HUDEP-2 (cell line): ENCODE measurements around the gene BPIFB6.

Experiments used
- DNase-seq, 76 experiments: peaks; one replicate each; lab custom pipeline; 2025; ENCODE audit not compliant: unreplicated experiment in 76 of 76; lab: John Stamatoyannopoulos, UW

The BPIFB6 gene

GRCh38 chr20:33031531-33031930, at the start of gene BPIFB6:
Gene BPIFB6, plus strand, starts transcription at chr20:33031648. Its CDS starts 0 bp downstream, at chr20:33031648.
- DNase-seq, result no peak

- DNase-seq, result no peak
These were observed 48.6 kb upstream of the BPIFB6 start for GRCh38 chr20:32982617-32983458.

GRCh38 chr20:32983459-32984112, 47.9 kb upstream of the BPIFB6 start:
- no peak for DNase-seq

- DNase-seq, result no peak
These were observed 47.3 kb upstream of the BPIFB6 start for GRCh38 chr20:32984196-32984595.

GRCh38 chr20:32984631-32985354, 46.7 kb upstream of the BPIFB6 start:
- no peak for DNase-seq

- no peak for DNase-seq
These were observed 45.9 kb upstream of the BPIFB6 start for GRCh38 chr20:32985596-32985995.

GRCh38 chr20:32986331-32986966, 45.0 kb upstream of the BPIFB6 start:
- no peak for DNase-seq

- no peak for DNase-seq
These were observed 44.2 kb upstream of the BPIFB6 start for GRCh38 chr20:32987044-32987825.

GRCh38 chr20:32988008-32988407, 43.4 kb upstream of the BPIFB6 start:
- DNase-seq, result no peak

GRCh38 chr20:32989507-32990283, 41.8 kb upstream of the BPIFB6 start:
- DNase-seq, result no peak

GRCh38 chr20:32990426-32990825, 41.0 kb upstream of the BPIFB6 start:
- DNase-seq, result no peak

GRCh38 chr20:32991383-32991782, 40.1 kb upstream of the BPIFB6 start:
- no peak for DNase-seq

- no peak for DNase-seq
These were observed 39.4 kb upstream of the BPIFB6 start for GRCh38 chr20:32991792-32992641.

GRCh38 chr20:32993496-32994050, 37.9 kb upstream of the BPIFB6 start:
- no peak for DNase-seq

GRCh38 chr20:32995802-32996201, 35.6 kb upstream of the BPIFB6 start:
- no peak for DNase-seq

GRCh38 chr20:32997431-32997830, 34.0 kb upstream of the BPIFB6 start:
- no peak for DNase-seq

- DNase-seq, result peak in 1 of 76 experiments; percentile 4
These were observed 31.7 kb upstream of the BPIFB6 start for GRCh38 chr20:32999603-33000250.
